Left colon (tissue), 2 donors: Measurements from ENCODE around the gene IPO13. TPM values are rescaled to one million over a fixed set of nuclear protein-coding genes. Genes with fewer than 3 reads are reported as not detected.
A peak's percentile ranks its signal among the peaks of the same experiment; 100 is the strongest.

Experiments used
- ATAC-seq: fragments of 200-7000 bp; cut with Tn5 transposase; one replicate; pipeline ENCODE4 v1.9.1; 2020; ENCODE audit warnings: mild to moderate bottlenecking, moderate library complexity
- DNase-seq, 2 donors: peaks; one replicate each; pipeline ENCODE4 v3.0.0-alpha.2; 2020
- intact Hi-C, 2 donors: fragments of 100-400 bp; cut with DNase I in 1 of 2; cut with micrococcal nuclease in 1 of 2; formaldehyde crosslinking; loops; one replicate each; pipeline versions ENCODE4 v1.11.2 to v1.14.0; 2022; cut with DNase I, micrococcal nuclease
- total RNA-seq, 2 donors: library from RNA; stranded (reverse); fragmentation: NEBNext Ultra II Directional; extraction: Animal tissue kit (Norgen Biotek cat#: 25700); gene quantifications; one replicate each; pipeline ENCODE4 v1.2.1, GENCODE V29; 2021
- donor health status: DM: no; HTN: no; CAD: no.
- donor health status: DM: yes; HTN: yes; CAD: no.

Gene IPO13
- total RNA-seq, 2 donors from 2014 or later = 19.2 to 27.4 TPM

DNA sequence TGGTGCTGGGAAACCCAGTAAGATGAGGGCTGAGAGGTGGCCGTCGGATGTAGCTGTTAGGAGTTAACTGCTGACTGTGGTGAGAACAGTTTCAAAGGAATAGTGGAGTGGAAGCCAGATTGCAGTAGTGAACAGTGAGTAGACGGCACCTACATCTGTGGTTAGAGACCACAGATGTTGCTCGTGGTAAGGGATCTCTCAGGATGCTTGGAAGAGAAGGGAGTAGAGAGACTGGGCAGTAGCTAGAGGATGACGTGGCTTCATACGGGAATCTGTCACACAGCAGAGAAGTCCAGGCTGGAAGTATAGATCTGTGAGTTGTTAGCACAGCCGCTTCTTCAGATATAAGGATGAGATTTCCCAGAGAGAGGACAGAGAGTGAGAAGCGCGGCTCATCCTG, 20.9 kb upstream of the IPO13 start:
- DNase-seq (no peak), ATAC-seq (no peak)
- intact Hi-C loops = no loop called here

DNA sequence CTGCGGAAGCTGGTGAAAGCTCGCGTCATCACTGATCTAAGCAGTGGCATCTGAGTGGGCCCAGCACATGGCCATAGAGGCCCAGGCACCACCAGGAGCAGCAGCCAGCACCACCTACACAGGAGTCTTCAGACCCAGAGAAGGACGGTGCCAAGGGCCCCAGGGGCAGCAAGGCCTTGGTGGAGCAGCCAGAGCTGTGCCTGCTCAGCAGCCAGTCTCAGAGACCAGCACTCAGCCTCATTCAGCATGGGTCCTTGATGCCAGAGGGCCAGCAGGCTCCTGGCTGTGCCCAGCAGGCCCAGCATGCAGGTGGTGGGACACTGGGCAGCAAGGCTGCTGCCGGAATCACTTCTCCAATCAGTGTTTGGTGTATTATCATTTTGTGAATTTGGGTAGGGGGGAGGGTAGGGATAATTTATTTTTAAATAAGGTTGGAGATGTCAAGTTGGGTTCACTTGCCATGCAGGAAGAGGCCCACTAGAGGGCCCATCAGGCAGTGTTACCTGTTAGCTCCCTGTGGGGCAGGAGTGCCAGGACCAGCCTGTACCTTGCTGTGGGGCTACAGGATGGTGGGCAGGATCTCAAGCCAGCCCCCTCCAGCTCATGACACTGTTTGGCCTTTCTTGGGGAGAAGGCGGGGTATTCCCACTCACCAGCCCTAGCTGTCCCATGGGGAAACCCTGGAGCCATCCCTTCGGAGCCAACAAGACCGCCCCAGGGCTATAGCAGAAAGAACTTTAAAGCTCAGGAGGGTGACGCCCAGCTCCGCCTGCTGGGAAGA, 16.4 kb upstream of the IPO13 start:
- DNase-seq (peak in 1 of 2 donors; percentile 33), ATAC-seq (peak; percentile 24)
- intact Hi-C loops = loop anchor here (5.0 to 10.0 kb wide), 2 partner anchors 166 to 168 kb away; no protein-coding TSS in a partner anchor

DNA sequence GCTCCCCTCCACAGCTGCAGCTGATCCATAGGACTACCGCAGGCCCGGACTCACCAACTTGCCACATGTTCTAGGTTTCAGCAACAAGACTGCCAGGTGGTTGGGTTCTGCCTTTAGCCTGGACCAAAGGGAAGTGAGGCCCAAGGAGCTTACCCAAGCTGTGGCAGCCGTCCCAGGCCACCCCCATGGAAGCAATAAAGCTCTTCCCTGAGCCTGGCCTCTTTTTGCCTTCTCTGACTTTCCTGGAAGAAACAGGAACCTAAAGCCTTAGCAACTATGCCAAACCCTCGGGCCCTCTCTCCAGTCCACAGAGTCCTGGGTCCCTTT, 15.8 kb upstream of the IPO13 start:
- ATAC-seq (no peak), DNase-seq (no peak)
- intact Hi-C loops = loop anchor here (5.0 to 10.0 kb wide), 2 partner anchors 166 to 169 kb away; no protein-coding TSS in a partner anchor

DNA sequence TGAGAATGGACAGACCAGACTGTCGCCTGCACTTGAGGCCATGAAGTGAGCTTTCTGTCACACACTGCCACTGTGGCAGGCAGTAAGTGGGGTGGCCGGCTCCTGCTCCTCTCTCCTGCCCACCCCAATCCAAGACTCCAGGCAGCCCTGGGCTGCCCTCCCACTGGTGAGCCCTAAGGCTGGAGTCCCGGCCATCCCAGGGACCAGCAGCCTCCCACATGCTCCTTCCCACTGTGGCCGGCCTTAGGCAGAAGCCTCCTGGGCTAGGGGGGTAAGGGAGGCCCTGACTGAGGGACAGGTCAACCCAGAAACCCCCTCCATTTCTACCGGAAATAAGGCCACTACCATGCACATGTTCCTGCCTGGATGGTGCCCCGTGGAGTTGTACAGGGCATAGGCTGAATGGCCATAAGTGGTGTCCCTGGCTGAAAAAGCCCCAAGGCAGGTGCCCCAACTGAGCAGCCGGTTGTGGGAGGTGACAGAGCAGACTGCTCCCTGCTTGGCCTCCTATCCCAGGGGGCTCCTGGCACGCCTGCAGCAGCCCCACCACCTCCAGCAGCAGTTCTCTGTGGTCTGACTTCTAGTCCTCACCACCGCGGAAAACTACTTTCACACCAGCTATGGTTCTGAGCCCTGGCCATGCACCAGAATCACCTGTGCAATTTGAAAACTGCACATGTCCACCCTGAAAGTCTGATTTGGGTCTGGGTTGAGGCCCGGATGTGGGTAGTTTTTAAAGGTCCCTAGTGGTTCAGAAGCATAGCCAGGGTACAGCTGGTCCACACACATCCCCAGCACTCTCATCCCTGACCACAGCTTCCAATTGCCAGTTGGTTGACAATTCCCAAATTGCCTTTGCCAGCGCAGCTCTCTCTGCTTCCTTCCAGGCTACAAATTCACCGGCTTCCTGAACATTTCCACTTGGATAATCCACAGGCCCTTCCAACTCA, 14.8 kb upstream of the IPO13 start:
- intact Hi-C loops = loop anchor here (5.0 to 10.0 kb wide), 2 partner anchors 167 to 170 kb away; no protein-coding TSS in a partner anchor
- ATAC-seq = no peak
- no peak for DNase-seq

DNA sequence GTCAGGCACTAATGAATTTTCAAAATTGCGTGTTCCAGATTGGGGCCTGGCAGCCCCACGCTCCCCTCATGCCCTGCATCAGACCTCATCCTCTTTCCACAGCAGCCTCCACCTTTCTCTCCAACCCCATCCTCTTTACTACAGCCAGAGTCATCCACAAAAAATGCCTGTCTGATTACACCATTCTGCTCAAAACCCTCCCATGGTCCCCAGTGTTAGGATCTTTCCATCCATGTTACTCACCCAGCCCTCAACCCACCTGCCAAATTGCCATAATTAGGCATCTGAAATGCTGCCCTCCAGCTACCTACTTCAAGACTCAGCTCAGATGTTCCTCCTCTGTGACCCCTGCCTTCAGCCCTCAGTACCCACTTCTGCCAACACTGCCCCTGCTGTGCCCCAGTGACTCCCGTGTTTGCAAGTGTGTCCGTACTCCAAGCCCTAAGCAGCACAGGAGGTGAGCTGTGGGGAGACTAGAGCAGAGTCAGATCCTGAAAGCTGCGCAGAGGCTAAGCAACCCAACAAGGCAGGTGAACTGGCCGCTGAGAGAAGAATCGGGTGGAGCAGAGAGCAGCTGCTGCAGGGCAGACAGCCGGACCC, 13.9 kb upstream of the IPO13 start:
- no peak for DNase-seq
- intact Hi-C loops = loop anchor here (5.0 to 10.0 kb wide), 2 partner anchors 168 to 171 kb away; no protein-coding TSS in a partner anchor
- no peak for ATAC-seq

DNA sequence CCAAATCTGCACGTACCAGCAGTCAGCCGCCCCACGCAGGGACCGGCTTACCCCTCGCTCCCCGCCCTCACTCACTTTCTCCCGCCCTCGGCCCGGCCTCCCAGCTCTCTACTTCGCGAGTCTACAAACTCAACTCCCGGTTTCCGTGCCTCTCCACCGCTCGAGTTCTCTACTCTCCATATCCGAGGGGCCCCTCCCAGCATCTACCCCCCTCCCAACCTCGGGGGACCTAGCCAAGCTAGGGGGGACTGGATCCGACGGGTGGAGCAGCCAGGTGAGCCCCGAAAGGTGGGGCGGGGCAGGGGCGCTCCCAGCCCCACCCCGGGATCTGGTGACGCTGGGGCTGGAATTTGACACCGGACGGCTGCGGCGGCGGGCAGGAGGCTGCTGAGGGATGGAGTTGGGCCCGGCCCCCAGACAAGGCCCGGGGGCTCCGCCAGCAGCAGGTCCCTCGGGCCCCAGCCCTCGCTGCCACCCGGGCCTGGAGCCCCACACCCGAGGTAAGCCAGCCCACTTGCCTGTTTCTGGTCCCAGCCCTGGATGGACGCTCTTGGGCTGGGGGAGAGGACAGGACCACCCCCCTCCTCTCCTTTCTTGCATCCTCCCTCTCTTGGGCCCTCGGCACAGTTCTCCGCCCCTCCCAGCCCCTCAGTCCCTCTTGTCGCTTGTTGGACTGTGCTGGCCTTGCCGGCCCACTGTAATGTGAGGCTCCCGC, 13.2 kb upstream of the IPO13 start, which contains the start of gene ARTN:
TSS of gene ARTN (plus strand) at position 416 of the 715 bp plus-strand sequence. CDS start 1,856 bp downstream, outside the sequence.
- ATAC-seq (peak; percentile 41), DNase-seq (peak in 1 of 2 donors; percentile 56)
- intact Hi-C loops = loop anchor here (5.0 to 10.0 kb wide), 2 partner anchors 169 to 171 kb away; no protein-coding TSS in a partner anchor

DNA sequence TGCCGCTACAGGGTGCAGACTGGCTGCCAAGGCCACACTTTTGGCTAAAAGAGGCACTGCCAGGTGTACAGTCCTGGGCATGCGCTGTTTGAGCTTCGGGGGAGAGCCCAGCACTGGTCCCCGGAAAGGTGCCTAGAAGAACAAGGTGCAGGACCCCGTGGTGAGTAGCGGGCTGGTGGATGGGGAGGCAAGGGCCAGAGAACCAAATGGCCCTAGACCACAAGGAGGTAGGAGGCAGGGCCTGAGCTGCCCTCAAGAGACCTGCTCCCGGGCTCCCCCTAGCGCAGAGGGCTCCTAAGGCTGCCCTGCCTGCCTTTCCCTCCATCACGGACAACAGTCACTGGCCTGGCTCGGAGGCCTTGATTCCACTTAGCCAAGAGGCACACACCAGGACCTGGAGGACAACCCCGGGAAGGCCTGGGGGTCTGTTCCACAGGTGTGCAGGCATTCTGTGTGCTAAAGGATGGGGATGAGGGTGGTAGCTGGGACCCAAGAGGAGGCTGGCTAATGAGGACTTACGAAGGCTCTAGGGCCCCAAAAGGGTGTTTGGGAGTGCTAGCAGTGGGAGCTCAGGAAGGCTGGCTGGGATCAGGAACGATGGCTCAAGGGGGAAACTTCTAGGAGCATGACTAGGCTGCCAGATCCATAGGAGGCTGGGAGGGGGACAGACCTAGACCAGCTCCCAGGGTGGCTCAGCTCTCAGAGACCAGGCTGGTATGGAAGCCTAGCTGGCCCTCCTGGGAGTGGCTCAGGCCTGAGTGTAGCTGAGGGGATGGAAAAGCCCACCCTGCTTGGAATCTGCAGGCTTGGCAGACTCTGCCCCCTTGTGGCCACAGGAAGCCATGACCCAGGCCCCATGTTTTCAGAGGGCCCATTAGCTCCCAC, 12.4 kb upstream of the IPO13 start:
- peak; percentile 58 to 86 for DNase-seq
- peak; percentile 61 for ATAC-seq
- intact Hi-C loops = loop anchor here (5.0 to 10.0 kb wide), 2 partner anchors 170 to 172 kb away; no protein-coding TSS in a partner anchor

DNA sequence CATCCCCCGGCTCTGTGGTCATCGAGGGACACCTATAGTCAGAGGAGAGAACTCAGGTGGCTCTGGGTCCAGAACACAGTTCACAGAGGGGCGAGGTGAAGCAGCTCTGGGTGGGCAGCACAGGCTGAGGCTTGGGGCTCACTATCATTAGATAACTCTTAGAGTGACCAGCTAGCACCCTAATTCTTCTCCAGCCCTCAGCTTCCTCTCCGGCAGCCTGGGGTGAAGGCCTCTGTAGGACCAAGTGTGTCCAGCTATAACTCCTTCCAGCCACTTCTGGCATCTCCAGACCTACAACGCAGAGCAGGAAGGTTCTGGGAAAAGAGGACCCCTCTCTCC, 11.8 kb upstream of the IPO13 start:
- ATAC-seq = no peak
- intact Hi-C loops = loop anchor here (5.0 to 10.0 kb wide), 2 partner anchors 170 to 173 kb away; no protein-coding TSS in a partner anchor

DNA sequence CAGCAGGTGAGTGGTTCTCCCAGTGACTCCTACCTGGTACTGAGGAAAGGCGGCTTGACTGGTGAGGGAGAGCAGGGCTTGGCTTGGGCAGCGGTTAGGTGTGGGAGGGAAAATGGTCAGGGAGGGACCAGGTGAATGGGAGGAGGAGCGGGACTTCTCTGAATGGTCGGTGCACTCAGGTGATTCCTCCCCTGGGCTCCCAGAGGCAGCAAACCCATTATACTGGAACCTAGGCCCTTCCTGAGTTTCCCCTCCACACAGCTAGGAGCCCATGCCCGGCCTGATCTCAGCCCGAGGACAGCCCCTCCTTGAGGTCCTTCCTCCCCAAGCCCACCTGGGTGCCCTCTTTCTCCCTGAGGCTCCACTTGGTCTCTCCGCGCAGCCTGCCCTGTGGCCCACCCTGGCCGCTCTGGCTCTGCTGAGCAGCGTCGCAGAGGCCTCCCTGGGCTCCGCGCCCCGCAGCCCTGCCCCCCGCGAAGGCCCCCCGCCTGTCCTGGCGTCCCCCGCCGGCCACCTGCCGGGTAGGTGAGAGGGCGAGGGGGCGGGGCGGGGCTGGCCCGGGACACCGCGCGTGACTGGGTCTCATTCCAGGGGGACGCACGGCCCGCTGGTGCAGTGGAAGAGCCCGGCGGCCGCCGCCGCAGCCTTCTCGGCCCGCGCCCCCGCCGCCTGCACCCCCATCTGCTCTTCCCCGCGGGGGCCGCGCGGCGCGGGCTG, 10.9 kb upstream of the IPO13 start:
- DNase-seq (peak; percentile 70 to 89), ATAC-seq (peak; percentile 83)
- intact Hi-C loops = loop anchor here in 1 of 2 donors (10.0 kb wide), 1 partner anchor 171 kb away; no protein-coding TSS in a partner anchor

More for the DNA sequence above, 11.8 kb upstream of the IPO13 start:
- DNase-seq = no peak

DNA sequence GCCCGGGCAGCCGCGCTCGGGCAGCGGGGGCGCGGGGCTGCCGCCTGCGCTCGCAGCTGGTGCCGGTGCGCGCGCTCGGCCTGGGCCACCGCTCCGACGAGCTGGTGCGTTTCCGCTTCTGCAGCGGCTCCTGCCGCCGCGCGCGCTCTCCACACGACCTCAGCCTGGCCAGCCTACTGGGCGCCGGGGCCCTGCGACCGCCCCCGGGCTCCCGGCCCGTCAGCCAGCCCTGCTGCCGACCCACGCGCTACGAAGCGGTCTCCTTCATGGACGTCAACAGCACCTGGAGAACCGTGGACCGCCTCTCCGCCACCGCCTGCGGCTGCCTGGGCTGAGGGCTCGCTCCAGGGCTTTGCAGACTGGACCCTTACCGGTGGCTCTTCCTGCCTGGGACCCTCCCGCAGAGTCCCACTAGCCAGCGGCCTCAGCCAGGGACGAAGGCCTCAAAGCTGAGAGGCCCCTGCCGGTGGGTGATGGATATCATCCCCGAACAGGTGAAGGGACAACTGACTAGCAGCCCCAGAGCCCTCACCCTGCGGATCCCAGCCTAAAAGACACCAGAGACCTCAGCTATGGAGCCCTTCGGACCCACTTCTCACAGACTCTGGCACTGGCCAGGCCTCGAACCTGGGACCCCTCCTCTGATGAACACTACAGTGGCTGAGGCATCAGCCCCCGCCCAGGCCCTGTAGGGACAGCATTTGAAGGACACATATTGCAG, 10.2 kb upstream of the IPO13 start:
- ATAC-seq (peak; percentile 38), DNase-seq (peak in 1 of 2 donors; percentile 62)
- intact Hi-C loops = loop anchor here in 1 of 2 donors (10.0 kb wide), 1 partner anchor 172 kb away; no protein-coding TSS in a partner anchor

DNA sequence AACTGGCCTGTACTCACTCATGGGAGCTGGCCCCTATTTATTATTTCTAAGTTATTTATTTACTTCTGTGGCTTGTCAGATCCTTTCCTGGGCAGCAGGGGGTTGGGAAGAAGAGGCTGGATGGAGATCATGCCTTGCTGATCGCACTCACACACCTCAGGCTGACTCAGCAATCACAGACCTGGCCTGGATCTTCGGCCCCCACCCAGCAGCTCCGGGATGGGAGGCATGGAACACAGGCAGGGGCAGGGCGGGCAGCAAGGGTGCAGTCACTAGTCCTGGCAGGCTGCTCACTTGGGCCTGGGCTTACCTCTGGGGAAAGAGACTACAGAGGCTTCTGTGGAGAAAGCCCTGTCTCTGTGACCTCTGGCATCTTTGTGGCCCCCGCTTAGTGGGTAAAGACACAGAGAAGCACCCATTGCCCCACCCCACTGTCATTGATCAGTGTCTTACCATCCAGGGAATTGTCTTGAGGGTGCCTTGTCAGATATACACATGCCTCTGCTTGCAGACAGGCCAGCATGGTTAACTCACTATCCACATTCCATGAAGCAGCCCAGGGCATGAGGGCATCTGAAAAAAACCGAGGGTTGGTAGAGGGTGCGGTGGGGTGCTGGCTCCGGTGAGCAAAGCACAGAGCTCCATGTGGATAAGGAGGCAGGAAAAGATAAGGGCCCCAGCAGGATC, 9.4 kb upstream of the IPO13 start:
- intact Hi-C loops = loop anchor here in 1 of 2 donors (10.0 kb wide), 1 partner anchor 173 kb away; no protein-coding TSS in a partner anchor
- DNase-seq (no peak), ATAC-seq (no peak)

DNA sequence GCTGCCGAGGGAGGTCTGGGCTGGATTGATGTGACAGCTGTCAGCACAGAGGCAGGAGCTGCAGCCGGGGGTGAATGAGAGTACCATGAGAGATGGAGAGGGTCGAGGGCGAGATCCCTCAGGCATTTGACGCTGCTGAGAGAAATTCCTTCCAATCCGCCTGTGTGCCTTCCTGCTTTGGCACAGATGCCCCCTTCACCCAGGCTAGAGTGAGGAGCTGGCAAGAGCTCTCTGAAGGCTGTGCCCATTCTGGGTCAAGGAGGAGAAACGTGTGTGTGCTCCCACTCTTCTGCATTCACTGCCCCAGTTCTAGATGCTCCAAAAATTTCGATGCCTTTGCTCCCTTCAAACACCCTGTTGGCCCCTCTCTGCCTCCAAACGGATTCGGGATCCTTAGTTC, 8.4 kb upstream of the IPO13 start:
- DNase-seq (no peak), ATAC-seq (no peak)
- intact Hi-C loops = loop anchor here in 1 of 2 donors (10.0 kb wide), 1 partner anchor 174 kb away; no protein-coding TSS in a partner anchor

DNA sequence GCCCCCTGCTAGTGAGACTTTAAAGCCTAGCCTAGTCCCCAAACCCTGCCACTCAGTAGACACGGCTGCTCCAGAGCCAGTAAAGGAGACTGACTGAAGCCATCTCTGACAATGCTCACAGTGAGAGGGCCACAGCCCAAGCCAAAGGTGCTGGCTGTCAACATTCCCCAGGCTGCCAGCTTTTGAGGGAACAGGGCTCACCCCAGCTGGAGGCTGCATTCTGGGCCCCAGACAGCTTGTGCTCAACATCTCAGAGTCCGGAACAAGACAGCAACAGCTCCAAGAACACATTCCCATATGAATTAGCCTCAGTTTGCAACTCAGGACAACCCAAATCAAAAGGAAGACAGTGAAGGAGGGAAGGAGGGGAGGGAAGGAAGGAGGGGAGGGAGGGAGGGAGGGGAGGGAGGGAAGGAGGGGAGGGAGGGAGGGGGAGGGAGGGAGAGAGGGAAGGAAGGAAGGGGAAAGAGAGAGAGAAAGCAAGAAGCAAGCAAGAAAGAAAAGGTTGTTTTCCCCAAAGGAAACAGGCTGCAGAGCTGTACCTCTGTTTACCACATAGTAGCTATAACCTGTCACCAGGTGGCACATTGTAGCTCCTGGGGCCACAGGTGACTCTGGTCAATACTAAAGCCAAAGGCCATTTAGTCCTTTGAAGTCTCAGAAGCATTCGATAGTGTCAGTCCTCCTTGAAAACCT, 7.7 kb upstream of the IPO13 start:
- intact Hi-C loops = loop anchor here in 1 of 2 donors (10.0 kb wide), 1 partner anchor 174 kb away; no protein-coding TSS in a partner anchor
- ATAC-seq (no peak), DNase-seq (no peak)

DNA sequence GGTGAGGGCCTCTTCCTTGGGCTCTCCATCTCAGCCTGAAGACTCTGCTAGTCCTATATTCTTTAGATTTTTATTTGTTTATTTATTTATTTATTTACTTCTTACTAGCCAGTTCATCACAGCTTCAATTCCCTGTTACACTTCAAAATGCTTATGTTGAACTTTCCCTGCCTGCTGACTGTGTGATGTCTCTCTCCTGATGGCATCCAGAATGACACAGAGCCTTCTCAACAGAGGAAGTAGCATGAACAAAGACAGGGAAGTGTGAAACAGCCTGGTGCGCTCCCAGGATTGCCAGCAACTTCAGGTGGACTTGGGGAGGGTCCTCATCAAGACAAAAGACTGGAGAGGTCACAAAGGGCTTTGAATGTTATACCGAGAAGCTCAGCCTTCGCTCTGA, 4.3 kb upstream of the IPO13 start:
- DNase-seq (no peak), ATAC-seq (no peak)
- intact Hi-C loops = no loop called here

DNA sequence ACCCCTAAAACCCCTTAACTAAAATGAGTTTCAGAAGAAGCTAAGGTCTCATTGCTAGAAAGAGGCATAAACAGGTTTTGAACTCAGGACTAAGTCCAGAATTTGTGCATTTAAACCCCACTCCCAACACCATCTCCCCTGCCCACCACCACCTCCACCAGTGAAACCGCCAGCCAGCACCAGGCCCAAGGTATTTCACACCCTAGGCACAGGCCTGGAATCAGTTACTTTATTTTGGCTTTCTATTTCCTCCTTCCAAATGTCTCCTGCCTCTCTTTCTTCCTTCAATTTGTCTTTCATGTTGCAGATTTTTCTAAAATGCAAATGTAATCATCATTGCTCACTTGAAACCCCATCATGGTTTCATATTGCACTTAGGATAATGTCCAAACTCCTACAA, 1.9 kb upstream of the IPO13 start:
- DNase-seq (no peak), ATAC-seq (no peak)
- intact Hi-C loops = no loop called here
